K562 (cell line): Measurements from ENCODE around the gene LGI4. TPM values are rescaled to one million over a fixed set of nuclear protein-coding genes. Genes with fewer than 3 reads are reported as not detected.

Source experiments
- CBFA2T2 ChIP-seq: fragments of 450-650 bp; conservative IDR thresholded peaks from 2 replicates; pipeline ENCODE4 v1.6.1; 2017; ENCODE audit warnings: mild to moderate bottlenecking
- EP300 ChIP-seq: IDR thresholded peaks from 2 replicates; pipeline ENCODE4 v1.6.1; 2012; ENCODE audit warnings: low read length, improper control_type of control experiment
- KDM1A ChIP-seq, 2 experiments: fragments of 450-650 bp; IDR thresholded peaks; 2 replicates each; pipeline ENCODE4 v1.6.1; 2016; ENCODE audit warnings: mild to moderate bottlenecking in 2 of 2
- NFRKB ChIP-seq: fragments of 450-650 bp; IDR thresholded peaks from 2 replicates; pipeline ENCODE4 v1.6.1; 2016; ENCODE audit warnings: low read depth
- PHTF2 ChIP-seq: fragments of 250-450 bp; sonication (Bioruptor Pico); IDR thresholded peaks from 2 replicates; pipeline ENCODE4 v1.5.0; 2021; ENCODE audit warnings: mild to moderate bottlenecking
- RBM34 ChIP-seq: fragments of 200-400 bp; formaldehyde crosslinking; IDR thresholded peaks from 2 replicates; pipeline ENCODE4 v1.6.1; 2018; ENCODE audit warnings: low read length, borderline replicate concordance; ENCODE audit not compliant: insufficient read depth
- SMC3 ChIP-seq: conservative IDR thresholded peaks from 2 replicates; pipeline ENCODE4 v1.6.1; 2011; ENCODE audit warnings: low read depth, low read length, improper control_type of control experiment; ENCODE audit not compliant: insufficient read depth
- TEAD4 ChIP-seq, 2 experiments: sonication (generic) in 1 of 2; formaldehyde crosslinking in 1 of 2; IDR thresholded peaks; 2 replicates each; pipeline versions ENCODE4 v1.6.1 to v1.8.0; 2012 to 2022; ENCODE audit warnings: borderline replicate concordance in 1 of 2, inconsistent platforms in 1 of 2, low read length in 1 of 2, mild to moderate bottlenecking in 1 of 2, missing genetic modification reagents in 1 of 2
- ZEB2 ChIP-seq: fragments of 450-650 bp; IDR thresholded peaks from 2 replicates; pipeline ENCODE4 v1.6.1; 2016
- polyA plus RNA-seq, 8 experiments: library from polyadenylated mRNA; depleted of rRNA in 4 of 8; stranded (reverse) in 5 of 8; unstranded in 3 of 8; fragments of >200 nt; fragmentation: Nextera tagmentation in 2 of 8; fragmentation: Illumina TruSeq in 1 of 8; extraction: Ambion mirVana in 2 of 8; extraction: Trizol in 1 of 8; gene quantifications; 2 replicates each; pipeline versions ENCODE4 v1.2.1 to v1.2.3, GENCODE V29; 2011 to 2014; ENCODE audit warnings: inconsistent platforms in 1 of 8, missing spikeins in 1 of 8
- total RNA-seq, 7 experiments: library from RNA; depleted of rRNA in 6 of 7; stranded (reverse); fragments of >200 nt in 6 of 7; fragmentation: Illumina TruSeq in 2 of 7; extraction: Trizol in 2 of 7; gene quantifications; 2 replicates each; pipeline versions ENCODE4 v1.2.1 to v1.2.3, GENCODE V29; 2011 to 2021; ENCODE audit warnings: low replicate concordance in 1 of 7
- TF ChIP-seq, protein P1 (sequence below): fragments of 450-650 bp; IDR thresholded peaks from 2 replicates; pipeline ENCODE4 v1.7.0; 2016; ENCODE audit warnings: borderline replicate concordance
- TF ChIP-seq, protein P2 (sequence below): fragments of 450-650 bp; formaldehyde crosslinking; conservative IDR thresholded peaks from 2 replicates; pipeline ENCODE4 v1.4.0; 2022; ENCODE audit warnings: mild to moderate bottlenecking, missing genetic modification characterization
- TF ChIP-seq, protein P3 (sequence below): fragments of 450-650 bp; formaldehyde crosslinking; IDR thresholded peaks from 2 replicates; pipeline ENCODE4 v1.4.0; 2020; ENCODE audit warnings: mild to moderate bottlenecking
- TF ChIP-seq, protein P4 (sequence below): fragments of 250-450 bp; sonication (Bioruptor Pico); IDR thresholded peaks from 2 replicates; pipeline ENCODE4 v1.5.1; 2021; ENCODE audit warnings: mild to moderate bottlenecking
- TF ChIP-seq, protein P5 (sequence below): fragments of 250-450 bp; sonication (Bioruptor Pico); IDR thresholded peaks from 2 replicates; pipeline ENCODE4 v1.8.0; 2021; ENCODE audit warnings: mild to moderate bottlenecking, moderate library complexity
- TF ChIP-seq, protein P6 (sequence below): fragments of 250-450 bp; sonication (Bioruptor Pico); IDR thresholded peaks from 2 replicates; pipeline ENCODE4 v1.5.0; 2020; ENCODE audit warnings: mild to moderate bottlenecking

Gene LGI4
- total and polyA plus RNA-seq, 9 of the 15 experiments (the other 6 are each of a cell fraction or from before 2014, with no cell fraction given): 0.14 to 0.30 (median 0.24) TPM; not detected in 4

DNA sequence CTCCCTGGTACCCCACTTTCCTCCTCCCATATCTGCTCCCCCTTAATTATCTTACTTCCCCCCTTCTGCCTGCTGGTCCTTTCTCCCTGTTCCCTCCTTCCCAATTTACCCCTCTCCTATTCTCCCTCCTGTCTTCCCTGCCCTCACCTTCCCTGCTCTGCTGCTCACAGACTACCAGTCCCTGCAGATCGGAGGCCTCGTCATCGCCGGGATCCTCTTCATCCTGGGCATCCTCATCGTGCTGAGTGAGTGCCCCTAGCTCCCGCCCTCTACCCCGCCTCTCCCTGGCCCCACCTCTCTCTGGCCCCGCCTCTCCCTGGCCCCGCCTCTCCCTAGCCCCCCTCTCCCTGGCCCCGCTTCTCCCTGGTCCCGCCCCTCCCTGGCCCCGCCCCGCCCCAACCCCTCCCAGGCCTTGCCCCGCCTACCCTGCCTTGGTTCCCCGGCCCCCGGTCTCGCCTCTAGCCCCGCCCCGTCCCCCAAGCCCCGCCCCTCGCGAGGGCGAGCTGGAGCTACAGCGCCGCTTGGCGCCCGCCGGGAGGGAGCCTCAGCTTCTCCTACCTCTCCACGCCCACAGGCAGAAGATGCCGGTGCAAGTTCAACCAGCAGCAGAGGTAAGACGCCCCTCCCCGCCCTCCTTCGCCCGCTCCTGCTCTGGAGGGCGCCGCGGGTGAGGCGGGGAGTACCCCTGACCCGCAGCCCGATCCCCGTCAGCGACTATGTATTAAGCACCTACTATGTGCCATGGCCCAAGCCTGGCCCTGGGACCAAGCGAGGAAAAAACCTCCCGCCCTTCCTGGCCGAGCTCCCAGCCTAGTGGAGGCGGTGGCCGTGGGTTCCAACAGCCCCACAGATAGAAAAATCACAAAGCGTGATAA is 6.3 kb upstream of the LGI4 start (continued):
- TF ChIP-seq, protein P1, sequence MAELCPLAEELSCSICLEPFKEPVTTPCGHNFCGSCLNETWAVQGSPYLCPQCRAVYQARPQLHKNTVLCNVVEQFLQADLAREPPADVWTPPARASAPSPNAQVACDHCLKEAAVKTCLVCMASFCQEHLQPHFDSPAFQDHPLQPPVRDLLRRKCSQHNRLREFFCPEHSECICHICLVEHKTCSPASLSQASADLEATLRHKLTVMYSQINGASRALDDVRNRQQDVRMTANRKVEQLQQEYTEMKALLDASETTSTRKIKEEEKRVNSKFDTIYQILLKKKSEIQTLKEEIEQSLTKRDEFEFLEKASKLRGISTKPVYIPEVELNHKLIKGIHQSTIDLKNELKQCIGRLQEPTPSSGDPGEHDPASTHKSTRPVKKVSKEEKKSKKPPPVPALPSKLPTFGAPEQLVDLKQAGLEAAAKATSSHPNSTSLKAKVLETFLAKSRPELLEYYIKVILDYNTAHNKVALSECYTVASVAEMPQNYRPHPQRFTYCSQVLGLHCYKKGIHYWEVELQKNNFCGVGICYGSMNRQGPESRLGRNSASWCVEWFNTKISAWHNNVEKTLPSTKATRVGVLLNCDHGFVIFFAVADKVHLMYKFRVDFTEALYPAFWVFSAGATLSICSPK: no peak
- TF ChIP-seq KDM1A (IDR thresholded peaks at IDR 0.05): peak in 1 of 2 experiments; percentile 44; a peak in 1 of 4 replicates
- TF ChIP-seq SMC3: peak; percentile 44; the same call in 1 of the 2 replicates
- no peak for TF ChIP-seq RBM34
- no peak for TF ChIP-seq PHTF2 (CRISPR knock-in tag)
- TF ChIP-seq, protein P2, sequence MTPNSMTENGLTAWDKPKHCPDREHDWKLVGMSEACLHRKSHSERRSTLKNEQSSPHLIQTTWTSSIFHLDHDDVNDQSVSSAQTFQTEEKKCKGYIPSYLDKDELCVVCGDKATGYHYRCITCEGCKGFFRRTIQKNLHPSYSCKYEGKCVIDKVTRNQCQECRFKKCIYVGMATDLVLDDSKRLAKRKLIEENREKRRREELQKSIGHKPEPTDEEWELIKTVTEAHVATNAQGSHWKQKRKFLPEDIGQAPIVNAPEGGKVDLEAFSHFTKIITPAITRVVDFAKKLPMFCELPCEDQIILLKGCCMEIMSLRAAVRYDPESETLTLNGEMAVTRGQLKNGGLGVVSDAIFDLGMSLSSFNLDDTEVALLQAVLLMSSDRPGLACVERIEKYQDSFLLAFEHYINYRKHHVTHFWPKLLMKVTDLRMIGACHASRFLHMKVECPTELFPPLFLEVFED (CRISPR knock-in tag): peak; percentile 88; the same call in 1 of the 2 replicates
- TF ChIP-seq, protein P3, sequence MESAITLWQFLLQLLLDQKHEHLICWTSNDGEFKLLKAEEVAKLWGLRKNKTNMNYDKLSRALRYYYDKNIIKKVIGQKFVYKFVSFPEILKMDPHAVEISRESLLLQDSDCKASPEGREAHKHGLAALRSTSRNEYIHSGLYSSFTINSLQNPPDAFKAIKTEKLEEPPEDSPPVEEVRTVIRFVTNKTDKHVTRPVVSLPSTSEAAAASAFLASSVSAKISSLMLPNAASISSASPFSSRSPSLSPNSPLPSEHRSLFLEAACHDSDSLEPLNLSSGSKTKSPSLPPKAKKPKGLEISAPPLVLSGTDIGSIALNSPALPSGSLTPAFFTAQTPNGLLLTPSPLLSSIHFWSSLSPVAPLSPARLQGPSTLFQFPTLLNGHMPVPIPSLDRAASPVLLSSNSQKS (CRISPR knock-in tag): no peak
- TF ChIP-seq TEAD4 (IDR thresholded peaks at IDR 0.05; ENCODE audit: low read length): 0 out of 2 replicates have a peak, but pooled peaks have one; percentile 9
- TF ChIP-seq TEAD4 (CRISPR knock-in tag; IDR thresholded peaks at IDR 0.05; ENCODE audit: borderline replicate concordance): 0 out of 2 replicates have a peak, but pooled peaks have one; percentile 49
- 0 out of 2 replicates have a peak, but pooled peaks have one; percentile 2 for TF ChIP-seq EP300
- TF ChIP-seq CBFA2T2: no peak
- TF ChIP-seq, protein P4, sequence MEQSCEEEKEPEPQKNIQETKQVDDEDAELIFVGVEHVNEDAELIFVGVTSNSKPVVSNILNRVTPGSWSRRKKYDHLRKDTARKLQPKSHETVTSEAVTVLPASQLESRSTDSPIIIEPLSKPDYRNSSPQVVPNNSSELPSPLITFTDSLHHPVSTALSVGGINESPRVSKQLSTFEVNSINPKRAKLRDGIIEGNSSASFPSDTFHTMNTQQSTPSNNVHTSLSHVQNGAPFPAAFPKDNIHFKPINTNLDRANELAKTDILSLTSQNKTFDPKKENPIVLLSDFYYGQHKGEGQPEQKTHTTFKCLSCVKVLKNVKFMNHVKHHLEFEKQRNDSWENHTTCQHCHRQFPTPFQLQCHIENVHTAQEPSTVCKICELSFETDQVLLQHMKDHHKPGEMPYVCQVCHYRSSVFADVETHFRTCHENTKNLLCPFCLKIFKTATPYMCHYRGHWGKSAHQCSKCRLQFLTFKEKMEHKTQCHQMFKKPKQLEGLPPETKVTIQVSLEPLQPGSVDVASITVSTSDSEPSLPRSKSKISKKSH (CRISPR knock-in tag): no peak
- TF ChIP-seq, protein P5, sequence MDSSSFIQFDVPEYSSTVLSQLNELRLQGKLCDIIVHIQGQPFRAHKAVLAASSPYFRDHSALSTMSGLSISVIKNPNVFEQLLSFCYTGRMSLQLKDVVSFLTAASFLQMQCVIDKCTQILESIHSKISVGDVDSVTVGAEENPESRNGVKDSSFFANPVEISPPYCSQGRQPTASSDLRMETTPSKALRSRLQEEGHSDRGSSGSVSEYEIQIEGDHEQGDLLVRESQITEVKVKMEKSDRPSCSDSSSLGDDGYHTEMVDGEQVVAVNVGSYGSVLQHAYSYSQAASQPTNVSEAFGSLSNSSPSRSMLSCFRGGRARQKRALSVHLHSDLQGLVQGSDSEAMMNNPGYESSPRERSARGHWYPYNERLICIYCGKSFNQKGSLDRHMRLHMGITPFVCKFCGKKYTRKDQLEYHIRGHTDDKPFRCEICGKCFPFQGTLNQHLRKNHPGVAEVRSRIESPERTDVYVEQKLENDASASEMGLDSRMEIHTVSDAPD (CRISPR knock-in tag): no peak
- TF ChIP-seq, protein P6, sequence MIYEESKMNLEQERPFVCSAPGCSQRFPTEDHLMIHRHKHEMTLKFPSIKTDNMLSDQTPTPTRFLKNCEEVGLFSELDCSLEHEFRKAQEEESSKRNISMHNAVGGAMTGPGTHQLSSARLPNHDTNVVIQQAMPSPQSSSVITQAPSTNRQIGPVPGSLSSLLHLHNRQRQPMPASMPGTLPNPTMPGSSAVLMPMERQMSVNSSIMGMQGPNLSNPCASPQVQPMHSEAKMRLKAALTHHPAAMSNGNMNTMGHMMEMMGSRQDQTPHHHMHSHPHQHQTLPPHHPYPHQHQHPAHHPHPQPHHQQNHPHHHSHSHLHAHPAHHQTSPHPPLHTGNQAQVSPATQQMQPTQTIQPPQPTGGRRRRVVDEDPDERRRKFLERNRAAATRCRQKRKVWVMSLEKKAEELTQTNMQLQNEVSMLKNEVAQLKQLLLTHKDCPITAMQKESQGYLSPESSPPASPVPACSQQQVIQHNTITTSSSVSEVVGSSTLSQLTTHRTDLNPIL (CRISPR knock-in tag): 0 out of 2 replicates have a peak, but pooled peaks have one; percentile 27
- no peak for TF ChIP-seq ZEB2
- TF ChIP-seq NFRKB: no peak
